Breast epithelium (tissue), 3 donors: ENCODE results near the gene HIVEP3.

Experiments
- CTCF ChIP-seq, 3 donors: fragments of 450-650 bp; IDR thresholded peaks; one replicate each; pipeline ENCODE4 v1.5.1; 2016 to 2017; ENCODE audit warnings: antibody characterized with exemption in 3 of 3, mild to moderate bottlenecking in 3 of 3, moderate library complexity in 3 of 3
- POLR2A ChIP-seq: fragments of 450-650 bp; IDR thresholded peaks from one replicate; pipeline ENCODE4 v1.6.1; 2016; ENCODE audit warnings: antibody characterized with exemption, mild to moderate bottlenecking, moderate library complexity
- POLR2AphosphoS5 ChIP-seq, 3 donors: sonication (generic); formaldehyde crosslinking; IDR thresholded peaks; one replicate each; pipeline ENCODE4 v1.6.1; 2017; ENCODE audit warnings: antibody characterized with exemption in 3 of 3

- TF ChIP-seq CTCF (IDR thresholded peaks at IDR 0.05) = no peak
- TF ChIP-seq POLR2A = no peak
- TF ChIP-seq POLR2AphosphoS5 (IDR thresholded peaks at IDR 0.05) = no peak
Observed at GRCh38 chr1:41637367-41637766, 281.4 kb downstream of the HIVEP3 start.
